ENCODE measurements around the gene DYRK1A.
A peak's percentile ranks its signal among the peaks of the same experiment; 100 is the strongest.

DYRK1A gene

GRCh38 chr21:37365517-37366481 is 774 bp upstream of the DYRK1A start:
- DNase-seq (ENCODE audit: low spot score) = peak; percentile 52

GRCh38 chr21:37367336-37367702 is 746 bp downstream of the DYRK1A start:
- DNase-seq (ENCODE audit: low spot score) = no peak

GRCh38 chr21:37367703-37368540 is 1.3 kb downstream of the DYRK1A start:
- no peak for DNase-seq (ENCODE audit: low spot score)

GRCh38 chr21:37368541-37369279 is 2.1 kb downstream of the DYRK1A start:
- no peak for DNase-seq (ENCODE audit: low spot score)

- no peak for DNase-seq (ENCODE audit: low spot score)
Measured at GRCh38 chr21:37369307-37369854, 2.8 kb downstream of the DYRK1A start.

- DNase-seq (ENCODE audit: low spot score) = no peak
Measured at GRCh38 chr21:37370152-37371040, 3.8 kb downstream of the DYRK1A start.

GRCh38 chr21:37371041-37371397 is 4.4 kb downstream of the DYRK1A start:
- DNase-seq (ENCODE audit: low spot score) = no peak

- no peak for DNase-seq (ENCODE audit: low spot score)
Measured at GRCh38 chr21:37372127-37372731, 5.7 kb downstream of the DYRK1A start.

GRCh38 chr21:37372951-37373350 is 6.4 kb downstream of the DYRK1A start:
- no peak for DNase-seq (ENCODE audit: low spot score)

- DNase-seq (ENCODE audit: low spot score) = no peak
Measured at GRCh38 chr21:37373539-37373938, 7.0 kb downstream of the DYRK1A start.

- no peak for DNase-seq (ENCODE audit: low spot score)
Measured at GRCh38 chr21:37374027-37374426, 7.5 kb downstream of the DYRK1A start.

- DNase-seq (ENCODE audit: low spot score) = no peak
Measured at GRCh38 chr21:37375866-37376574, 9.4 kb downstream of the DYRK1A start.

GRCh38 chr21:37378700-37379139 is 12.1 kb downstream of the DYRK1A start:
- DNase-seq (ENCODE audit: low spot score) = no peak

- no peak for DNase-seq (ENCODE audit: low spot score)
Measured at GRCh38 chr21:37380349-37381323, 14.1 kb downstream of the DYRK1A start.

- no peak for DNase-seq (ENCODE audit: low spot score)
Measured at GRCh38 chr21:37381883-37382585, 15.5 kb downstream of the DYRK1A start.

- no peak for DNase-seq (ENCODE audit: low spot score)
Measured at GRCh38 chr21:37383086-37383485, 16.5 kb downstream of the DYRK1A start.

GRCh38 chr21:37383784-37384311 is 17.3 kb downstream of the DYRK1A start:
- DNase-seq (ENCODE audit: low spot score) = no peak

- DNase-seq (ENCODE audit: low spot score) = no peak
Measured at GRCh38 chr21:37384416-37384815, 17.8 kb downstream of the DYRK1A start.

Measured in CD4-positive, alpha-beta T cell treated with Interleukin-6 at 100 ng/mL for 8 hours (primary cell).